ENCODE data around the gene CCN2.

CCN2 gene

DNA sequence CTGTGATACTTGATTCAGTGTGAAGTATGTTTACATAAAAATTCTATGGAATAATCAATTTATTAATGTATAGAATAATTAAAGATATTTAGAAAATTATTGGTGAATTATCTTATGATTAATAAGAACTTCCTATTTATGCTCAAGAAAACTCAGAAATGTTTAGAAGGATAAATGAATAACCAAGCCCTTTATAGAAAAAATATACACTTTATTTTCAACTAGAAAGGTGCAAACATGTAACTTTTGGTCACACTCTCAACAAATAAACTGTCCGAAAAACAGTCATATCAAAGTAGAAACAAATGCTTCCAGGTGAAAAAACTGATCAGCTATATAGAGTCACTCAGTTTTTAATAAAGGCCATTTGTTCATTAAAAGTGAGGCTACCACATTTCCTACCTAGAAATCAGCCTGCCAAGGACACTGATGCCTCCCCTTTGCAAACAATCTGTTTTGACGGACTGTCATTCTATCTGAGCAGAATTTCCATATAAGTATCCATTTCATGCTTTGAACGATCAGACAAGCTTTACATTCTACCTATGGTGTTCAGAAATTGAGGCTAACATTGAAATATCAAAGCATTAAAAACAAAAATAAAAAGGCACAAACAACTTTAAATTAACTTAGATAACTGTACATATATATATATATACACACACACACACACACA is 3.0 kb downstream of the CCN2 start:
- TF ChIP-seq, protein P1, sequence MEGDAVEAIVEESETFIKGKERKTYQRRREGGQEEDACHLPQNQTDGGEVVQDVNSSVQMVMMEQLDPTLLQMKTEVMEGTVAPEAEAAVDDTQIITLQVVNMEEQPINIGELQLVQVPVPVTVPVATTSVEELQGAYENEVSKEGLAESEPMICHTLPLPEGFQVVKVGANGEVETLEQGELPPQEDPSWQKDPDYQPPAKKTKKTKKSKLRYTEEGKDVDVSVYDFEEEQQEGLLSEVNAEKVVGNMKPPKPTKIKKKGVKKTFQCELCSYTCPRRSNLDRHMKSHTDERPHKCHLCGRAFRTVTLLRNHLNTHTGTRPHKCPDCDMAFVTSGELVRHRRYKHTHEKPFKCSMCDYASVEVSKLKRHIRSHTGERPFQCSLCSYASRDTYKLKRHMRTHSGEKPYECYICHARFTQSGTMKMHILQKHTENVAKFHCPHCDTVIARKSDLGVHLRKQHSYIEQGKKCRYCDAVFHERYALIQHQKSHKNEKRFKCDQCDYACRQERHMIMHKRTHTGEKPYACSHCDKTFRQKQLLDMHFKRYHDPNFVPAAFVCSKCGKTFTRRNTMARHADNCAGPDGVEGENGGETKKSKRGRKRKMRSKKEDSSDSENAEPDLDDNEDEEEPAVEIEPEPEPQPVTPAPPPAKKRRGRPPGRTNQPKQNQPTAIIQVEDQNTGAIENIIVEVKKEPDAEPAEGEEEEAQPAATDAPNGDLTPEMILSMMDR (IDR thresholded peaks at IDR 0.05), result no peak

DNA sequence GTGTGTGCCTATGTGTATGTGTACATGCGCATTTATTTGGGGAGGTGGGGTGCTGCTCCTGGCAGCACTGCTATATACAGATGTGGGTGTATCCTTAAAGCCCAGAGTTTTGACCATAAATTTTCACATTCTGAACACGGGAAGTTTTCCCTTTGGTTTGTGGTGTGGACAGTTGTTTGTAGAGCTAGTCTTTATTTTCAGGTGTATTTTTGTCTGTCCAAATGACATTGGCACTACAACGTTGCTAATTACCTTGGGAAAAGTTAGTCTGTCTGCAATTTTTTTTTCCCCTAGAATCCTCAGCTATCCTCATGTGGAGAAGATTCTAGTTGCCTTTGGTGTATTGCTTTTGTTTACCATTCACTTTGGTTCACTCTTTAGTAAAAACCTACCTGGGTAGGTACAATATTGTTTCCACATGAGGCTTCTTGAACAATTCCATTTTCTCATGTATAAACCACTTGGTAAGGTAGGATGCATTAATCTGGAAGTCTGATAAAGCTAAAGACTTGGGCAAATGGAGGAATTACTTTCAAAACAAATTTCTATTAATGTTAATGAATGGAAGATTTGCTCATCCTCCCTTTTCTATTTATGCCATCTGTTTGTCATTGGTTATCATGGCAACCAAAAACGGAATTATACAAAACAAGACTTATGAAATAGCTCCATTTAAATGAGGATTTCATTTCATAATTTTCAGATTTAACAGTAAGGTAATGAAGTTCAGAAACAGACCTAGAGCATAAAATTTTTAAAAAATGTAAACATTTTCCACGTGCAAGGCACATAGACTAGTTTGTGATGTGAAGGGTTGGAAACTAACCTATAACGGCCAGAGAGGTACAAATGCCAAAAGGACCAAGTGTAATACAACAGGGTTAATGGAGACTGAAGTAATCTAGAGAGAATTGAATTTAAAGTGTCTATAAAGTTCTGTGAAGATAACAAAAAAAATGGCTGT is 3.9 kb downstream of the CCN2 start:
- TF ChIP-seq, protein P1 (IDR thresholded peaks at IDR 0.05), result no peak

- TF ChIP-seq, protein P1 (IDR thresholded peaks at IDR 0.05), result no peak
Observed at GRCh38 chr6:131946404-131946991, 4.7 kb downstream of the CCN2 start.

GRCh38 chr6:131945971-131946370 is 5.2 kb downstream of the CCN2 start:
- TF ChIP-seq, protein P1 (IDR thresholded peaks at IDR 0.05), result no peak

- TF ChIP-seq, protein P1 (IDR thresholded peaks at IDR 0.05), result no peak
Observed at GRCh38 chr6:131937703-131938631, 13.2 kb downstream of the CCN2 start.

DNA sequence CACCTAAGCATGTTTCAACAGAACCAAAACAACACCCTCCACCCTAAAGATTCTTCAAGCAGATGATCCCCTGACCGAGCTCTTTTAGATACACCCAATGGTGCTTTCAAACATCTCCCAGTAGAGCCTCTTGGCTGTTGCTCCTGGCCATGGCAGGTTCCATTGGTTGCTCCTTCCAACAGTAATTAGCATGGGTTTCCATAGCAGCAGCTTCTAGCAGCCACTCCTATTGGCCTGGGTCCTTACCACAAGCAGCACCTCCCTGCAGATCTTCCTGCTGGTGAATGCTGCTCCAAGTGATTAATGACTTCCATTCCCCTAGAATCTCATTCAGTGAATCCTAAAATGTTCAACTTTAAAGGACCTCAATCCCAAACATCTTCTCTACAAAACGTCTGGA is 13.9 kb downstream of the CCN2 start:
- TF ChIP-seq, protein P1 (IDR thresholded peaks at IDR 0.05), result no peak

DNA sequence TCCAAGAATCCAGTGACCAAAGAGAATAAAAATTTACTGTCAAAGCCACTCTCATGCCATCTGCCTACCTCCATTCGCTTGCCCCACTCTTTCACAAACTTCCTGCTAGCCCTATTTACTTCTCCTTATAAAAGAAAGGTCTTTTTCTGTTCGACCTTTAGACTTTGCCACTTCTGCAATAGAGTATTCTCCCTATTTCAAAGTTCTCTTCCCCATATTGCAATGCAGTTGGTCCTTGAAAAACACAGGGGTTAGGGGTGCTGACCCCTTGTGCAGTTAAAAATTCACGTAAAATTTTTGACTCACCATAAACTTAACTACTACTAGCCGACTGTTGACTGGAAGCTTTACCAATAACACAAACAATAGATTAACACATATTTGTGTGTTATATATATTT is 15.0 kb downstream of the CCN2 start:
- TF ChIP-seq, protein P1 (IDR thresholded peaks at IDR 0.05), result no peak

All from LNCAP (cell line).